Measurements from ENCODE around the gene NACC2.
A peak's percentile ranks its signal among the peaks of the same experiment; 100 is the strongest.

Gene NACC2

GRCh38 chr9:136013116-136013515 lies 82.0 kb downstream of the NACC2 start:
- H3K4me1 ChIP-seq (ENCODE audit: control insufficient read depth, low read depth, low read length): no peaks in the 10 kb centered on the region
- WGBS (ENCODE audit: extremely low coverage, insufficient coverage, low lambda C conversion rate): no CpG with 5 or more reads among the region's 22 CpGs

GRCh38 chr9:136012651-136013050 lies 82.4 kb downstream of the NACC2 start:
- H3K9ac ChIP-seq (ENCODE audit: low read length): no peak overlapping the region
- no peaks in the 10 kb centered on the region for H3K79me2 ChIP-seq (ENCODE audit: control insufficient read depth, insufficient read depth, low read length)
- no peaks in the 10 kb centered on the region for H3K27me3 ChIP-seq (ENCODE audit: insufficient read depth, low read length, poor library complexity)
- H3K4me3 ChIP-seq (ENCODE audit: low read length): no peak overlapping the region
- H4K8ac ChIP-seq (ENCODE audit: low read depth, low read length): no peak overlapping the region
- no peak overlapping the region for H3K4me2 ChIP-seq (ENCODE audit: low read length)
- H4K5ac ChIP-seq (ENCODE audit: low read length): no peak overlapping the region
- no peaks in the 10 kb centered on the region for H3K36me3 ChIP-seq (ENCODE audit: control insufficient read depth, insufficient read depth, low read length)
- no peak overlapping the region for H3K23ac ChIP-seq (ENCODE audit: low read length)
- H3K4ac ChIP-seq (ENCODE audit: low read depth, low read length): no peak overlapping the region
- H3K56ac ChIP-seq (ENCODE audit: low read length): no peak overlapping the region
- H3K18ac ChIP-seq (ENCODE audit: low read length): no peak overlapping the region
- no peak for DNase-seq
- no peak overlapping the region for H3K27ac ChIP-seq (ENCODE audit: low read depth, low read length)
- no peaks in the 10 kb centered on the region for H3K4me1 ChIP-seq (ENCODE audit: control insufficient read depth, low read depth, low read length)
- H2BK15ac ChIP-seq (replicated peaks; ENCODE audit: low read depth): no peak overlapping the region
- H2BK5ac ChIP-seq (ENCODE audit: low read length): no peak overlapping the region
- no peak overlapping the region for H2BK120ac ChIP-seq (ENCODE audit: low read depth, low read length)
- H3K79me1 ChIP-seq (ENCODE audit: low read length): no peaks in the 10 kb centered on the region
- no peak overlapping the region for H2AK5ac ChIP-seq (ENCODE audit: low read length)
- WGBS (ENCODE audit: extremely low coverage, insufficient coverage, low lambda C conversion rate): no CpG with 5 or more reads among the region's 18 CpGs

More at GRCh38 chr9:136013116-136013515, 82.0 kb downstream of the NACC2 start:
- Histone ChIP-seq H3K23ac (ENCODE audit: low read length) (no peak overlapping the region), H2BK5ac (ENCODE audit: low read length) (no peak overlapping the region), H3K18ac (ENCODE audit: low read length) (no peak overlapping the region), H3K36me3 (ENCODE audit: control insufficient read depth, insufficient read depth, low read length) (no peaks in the 10 kb centered on the region), H4K5ac (ENCODE audit: low read length) (no peak overlapping the region), H4K8ac (ENCODE audit: low read depth, low read length) (no peak overlapping the region), H2BK15ac (replicated peaks; ENCODE audit: low read depth) (no peak overlapping the region), H2AK5ac (ENCODE audit: low read length) (no peak overlapping the region), H3K79me2 (ENCODE audit: control insufficient read depth, insufficient read depth, low read length) (no peaks in the 10 kb centered on the region), H3K9ac (ENCODE audit: low read length) (no peak overlapping the region), H2BK120ac (ENCODE audit: low read depth, low read length) (no peak overlapping the region), H3K4ac (ENCODE audit: low read depth, low read length) (no peak overlapping the region), H3K56ac (ENCODE audit: low read length) (no peak overlapping the region), H3K79me1 (ENCODE audit: low read length) (no peaks in the 10 kb centered on the region), H3K27me3 (ENCODE audit: insufficient read depth, low read length, poor library complexity) (no peaks in the 10 kb centered on the region), H3K4me2 (ENCODE audit: low read length) (no peak overlapping the region), H3K27ac (ENCODE audit: low read depth, low read length) (no peak overlapping the region), H3K4me3 (ENCODE audit: low read length) (no peak overlapping the region)
- no peak for DNase-seq

GRCh38 chr9:136011703-136012496 lies 83.2 kb downstream of the NACC2 start:
- DNase-seq: no peak
- no peaks in the 10 kb centered on the region for H3K36me3 ChIP-seq (ENCODE audit: control insufficient read depth, insufficient read depth, low read length)
- no peaks in the 10 kb centered on the region for H3K79me2 ChIP-seq (ENCODE audit: control insufficient read depth, insufficient read depth, low read length)
- H3K4me3 ChIP-seq (ENCODE audit: low read length): no peak overlapping the region
- H2BK15ac ChIP-seq (replicated peaks; ENCODE audit: low read depth): no peak overlapping the region
- no peak overlapping the region for H4K8ac ChIP-seq (ENCODE audit: low read depth, low read length)
- H3K23ac ChIP-seq (ENCODE audit: low read length): no peak overlapping the region
- peak overlapping the region; percentile 52 for H3K56ac ChIP-seq (ENCODE audit: low read length)
- H3K4me1 ChIP-seq (ENCODE audit: control insufficient read depth, low read depth, low read length): no peaks in the 10 kb centered on the region
- no peak overlapping the region for H3K4ac ChIP-seq (ENCODE audit: low read depth, low read length)
- no peak overlapping the region for H3K4me2 ChIP-seq (ENCODE audit: low read length)
- WGBS (ENCODE audit: extremely low coverage, insufficient coverage, low lambda C conversion rate): no CpG with 5 or more reads among the region's 59 CpGs
- no peak overlapping the region for H3K27ac ChIP-seq (ENCODE audit: low read depth, low read length)
- H3K18ac ChIP-seq (ENCODE audit: low read length): no peak overlapping the region
- H2BK120ac ChIP-seq (ENCODE audit: low read depth, low read length): no peak overlapping the region
- no peak overlapping the region for H3K9ac ChIP-seq (ENCODE audit: low read length)
- H2BK5ac ChIP-seq (ENCODE audit: low read length): no peak overlapping the region
- H4K5ac ChIP-seq (ENCODE audit: low read length): no peak overlapping the region
- no peaks in the 10 kb centered on the region for H3K79me1 ChIP-seq (ENCODE audit: low read length)
- H3K27me3 ChIP-seq (ENCODE audit: insufficient read depth, low read length, poor library complexity): no peaks in the 10 kb centered on the region
- no peak overlapping the region for H2AK5ac ChIP-seq (ENCODE audit: low read length)

GRCh38 chr9:136011376-136011702 lies 83.8 kb downstream of the NACC2 start:
- Histone ChIP-seq H3K23ac (ENCODE audit: low read length) (no peak overlapping the region), H2AK5ac (ENCODE audit: low read length) (no peak overlapping the region), H4K5ac (ENCODE audit: low read length) (no peak overlapping the region), H4K8ac (ENCODE audit: low read depth, low read length) (no peak overlapping the region), H2BK120ac (ENCODE audit: low read depth, low read length) (no peak overlapping the region), H3K4me3 (ENCODE audit: low read length) (no peak overlapping the region), H3K79me1 (ENCODE audit: low read length) (no peaks in the 10 kb centered on the region), H3K79me2 (ENCODE audit: control insufficient read depth, insufficient read depth, low read length) (no peaks in the 10 kb centered on the region), H3K36me3 (ENCODE audit: control insufficient read depth, insufficient read depth, low read length) (no peaks in the 10 kb centered on the region), H3K4me2 (ENCODE audit: low read length) (no peak overlapping the region), H3K18ac (ENCODE audit: low read length) (no peak overlapping the region), H3K27me3 (ENCODE audit: insufficient read depth, low read length, poor library complexity) (no peaks in the 10 kb centered on the region), H3K9ac (ENCODE audit: low read length) (no peak overlapping the region), H3K4ac (ENCODE audit: low read depth, low read length) (no peak overlapping the region), H3K4me1 (ENCODE audit: control insufficient read depth, low read depth, low read length) (no peaks in the 10 kb centered on the region), H2BK15ac (replicated peaks; ENCODE audit: low read depth) (no peak overlapping the region), H3K27ac (ENCODE audit: low read depth, low read length) (no peak overlapping the region), H2BK5ac (ENCODE audit: low read length) (no peak overlapping the region), H3K56ac (ENCODE audit: low read length) (peak overlapping the region; percentile 52)
- DNase-seq: no peak
- no CpG with 5 or more reads among the region's 25 CpGs for WGBS (ENCODE audit: extremely low coverage, insufficient coverage, low lambda C conversion rate)

- no CpG with 5 or more reads among the region's 28 CpGs for WGBS (ENCODE audit: extremely low coverage, insufficient coverage, low lambda C conversion rate)
- no peaks in the 10 kb centered on the region for H3K79me1 ChIP-seq (ENCODE audit: low read length)
- H3K27me3 ChIP-seq (ENCODE audit: insufficient read depth, low read length, poor library complexity): no peaks in the 10 kb centered on the region
These were observed 84.3 kb downstream of the NACC2 start for GRCh38 chr9:136010615-136011361.

More at GRCh38 chr9:136010615-136011361, 84.3 kb downstream of the NACC2 start:
- no peak for DNase-seq
- Histone ChIP-seq H3K18ac (ENCODE audit: low read length) (no peak overlapping the region), H4K8ac (ENCODE audit: low read depth, low read length) (no peak overlapping the region), H3K36me3 (ENCODE audit: control insufficient read depth, insufficient read depth, low read length) (no peaks in the 10 kb centered on the region), H2BK15ac (replicated peaks; ENCODE audit: low read depth) (no peak overlapping the region), H3K4me1 (ENCODE audit: control insufficient read depth, low read depth, low read length) (no peaks in the 10 kb centered on the region), H3K4me3 (ENCODE audit: low read length) (no peak overlapping the region), H2AK5ac (ENCODE audit: low read length) (no peak overlapping the region), H3K4me2 (ENCODE audit: low read length) (no peak overlapping the region), H3K27ac (ENCODE audit: low read depth, low read length) (no peak overlapping the region), H3K23ac (ENCODE audit: low read length) (no peak overlapping the region), H2BK120ac (ENCODE audit: low read depth, low read length) (no peak overlapping the region), H3K9ac (ENCODE audit: low read length) (peak overlapping the region; percentile 21), H3K56ac (ENCODE audit: low read length) (peak overlapping the region; percentile 62), H3K4ac (ENCODE audit: low read depth, low read length) (no peak overlapping the region), H2BK5ac (ENCODE audit: low read length) (no peak overlapping the region), H4K5ac (ENCODE audit: low read length) (no peak overlapping the region), H3K79me2 (ENCODE audit: control insufficient read depth, insufficient read depth, low read length) (no peaks in the 10 kb centered on the region)

Measured in mesendoderm (in vitro differentiated cells).